Measurements from ENCODE around the gene TRIM29.
A peak's percentile ranks its signal among the peaks of the same experiment; 100 is the strongest.

Gene TRIM29

DNA sequence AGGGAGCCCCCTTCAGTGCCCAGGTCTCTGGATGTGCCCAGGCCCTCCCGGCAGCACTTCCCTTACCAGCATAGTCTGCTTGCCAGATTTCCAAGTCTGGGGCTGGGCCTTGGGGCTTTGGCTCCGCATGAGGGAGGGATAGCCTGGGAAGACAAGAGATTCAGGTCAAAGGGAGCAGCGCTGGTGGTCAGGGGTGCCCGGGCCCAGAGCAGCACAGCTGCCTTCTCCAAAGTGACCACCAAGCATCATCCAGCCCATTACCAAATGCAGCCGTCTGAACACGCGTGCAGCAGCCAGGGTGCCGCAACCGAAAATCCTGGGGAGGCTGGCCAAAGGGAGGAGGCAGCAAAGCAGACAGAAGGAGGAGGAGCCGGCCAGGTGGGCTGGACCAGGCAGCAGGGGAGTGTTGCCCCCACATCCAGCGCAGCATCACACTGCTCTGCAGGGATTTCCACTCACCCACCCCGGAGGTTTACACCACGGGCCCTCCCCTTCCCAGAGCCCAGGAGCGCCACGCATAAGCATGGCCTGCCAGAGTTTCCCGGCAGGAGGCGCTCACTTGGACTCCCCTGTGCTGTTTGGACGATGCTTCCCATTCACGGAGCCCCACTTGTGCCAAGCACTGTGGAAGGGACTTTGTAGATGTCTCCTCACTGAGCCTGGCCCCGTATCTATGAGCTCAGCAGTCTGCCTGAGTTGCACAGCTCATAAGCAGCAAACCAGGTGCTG lies 22.5 kb downstream of the TRIM29 start:
- Histone ChIP-seq H3K36me3 (replicated peaks) (no peaks in the 10 kb centered on the region), H3K4me3 (no peak overlapping the region), H3K4me1 (no peaks in the 10 kb centered on the region), H3K27me3 (ENCODE audit: low read depth) (peaks cover 16% of the 10 kb centered on the region), H3K9me3 (no peaks in the 10 kb centered on the region)
- no peak for DNase-seq (ENCODE audit: low spot score in 2 of 2)
- in situ Hi-C loops (cut with MboI; ENCODE audit: low sequenced_read_pairs) = no loop called here

DNA sequence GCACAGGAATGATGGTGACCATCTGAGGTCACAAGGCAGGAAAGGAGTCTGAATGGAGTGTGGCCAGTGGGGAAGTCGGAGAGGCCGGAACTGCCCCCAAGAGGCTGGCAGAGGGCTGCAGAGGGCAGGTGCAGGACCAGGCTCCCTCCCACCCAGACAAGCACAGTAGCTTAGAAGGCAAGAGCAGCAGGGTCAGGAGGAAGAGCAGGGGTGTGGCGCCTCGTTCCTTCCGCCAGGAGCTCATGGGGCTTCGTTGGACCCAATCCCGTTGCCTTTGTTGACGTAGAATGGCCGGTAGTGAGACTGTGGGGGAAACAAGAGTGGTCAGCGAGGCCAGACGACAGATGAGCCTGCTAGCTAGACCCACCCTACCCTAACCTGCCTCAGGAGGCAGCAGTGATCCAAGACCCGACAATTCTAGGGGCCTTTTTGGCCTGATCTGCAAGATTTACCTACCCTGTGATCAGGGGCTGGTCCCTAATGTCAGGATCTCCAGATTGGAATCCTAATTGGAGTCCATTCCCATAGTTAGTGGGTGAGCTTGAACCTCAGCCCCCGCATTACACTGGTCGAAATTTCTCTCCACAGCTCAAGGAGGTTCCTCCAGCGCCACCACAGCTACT lies 25.6 kb downstream of the TRIM29 start:
- H3K4me1 ChIP-seq = no peaks in the 10 kb centered on the region
- no peaks in the 10 kb centered on the region for H3K9me3 ChIP-seq
- H3K27me3 ChIP-seq (ENCODE audit: low read depth) = peaks cover 16% of the 10 kb centered on the region
- H3K36me3 ChIP-seq (replicated peaks) = no peaks in the 10 kb centered on the region
- no peak for DNase-seq (ENCODE audit: low spot score in 2 of 2)
- H3K4me3 ChIP-seq = no peak overlapping the region
- in situ Hi-C loops (cut with MboI; ENCODE audit: low sequenced_read_pairs) = no loop called here

DNA sequence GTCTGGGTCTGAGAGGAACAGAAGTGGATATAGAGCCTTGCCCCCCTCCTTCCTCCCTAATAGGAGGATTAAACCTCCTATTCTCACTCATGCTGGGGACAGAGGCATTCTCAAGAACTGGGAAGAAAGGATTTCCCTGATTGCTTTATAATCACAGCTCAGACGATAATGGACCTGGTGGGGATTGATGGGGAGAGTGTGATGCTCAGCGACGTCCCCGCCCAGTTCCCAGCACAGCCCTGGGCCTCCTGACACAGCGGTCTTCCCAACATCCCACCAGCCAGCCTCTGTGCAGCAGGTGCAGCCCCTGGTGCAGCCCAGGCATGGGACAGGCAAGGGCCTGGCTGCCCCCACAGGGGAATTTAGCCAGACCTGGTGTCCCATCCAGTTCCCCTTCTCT lies 28.4 kb downstream of the TRIM29 start:
- H3K9me3 ChIP-seq = no peaks in the 10 kb centered on the region
- no peak for DNase-seq (ENCODE audit: low spot score in 2 of 2)
- peaks cover 22% of the 10 kb centered on the region for H3K27me3 ChIP-seq (ENCODE audit: low read depth)
- H3K4me3 ChIP-seq = no peak overlapping the region
- in situ Hi-C loops (cut with MboI; ENCODE audit: low sequenced_read_pairs) = loop anchor here (5.0 kb wide), 1 partner anchor 627 kb away; no protein-coding TSS in a partner anchor
- H3K4me1 ChIP-seq = no peaks in the 10 kb centered on the region
- no peaks in the 10 kb centered on the region for H3K36me3 ChIP-seq (replicated peaks)

DNA sequence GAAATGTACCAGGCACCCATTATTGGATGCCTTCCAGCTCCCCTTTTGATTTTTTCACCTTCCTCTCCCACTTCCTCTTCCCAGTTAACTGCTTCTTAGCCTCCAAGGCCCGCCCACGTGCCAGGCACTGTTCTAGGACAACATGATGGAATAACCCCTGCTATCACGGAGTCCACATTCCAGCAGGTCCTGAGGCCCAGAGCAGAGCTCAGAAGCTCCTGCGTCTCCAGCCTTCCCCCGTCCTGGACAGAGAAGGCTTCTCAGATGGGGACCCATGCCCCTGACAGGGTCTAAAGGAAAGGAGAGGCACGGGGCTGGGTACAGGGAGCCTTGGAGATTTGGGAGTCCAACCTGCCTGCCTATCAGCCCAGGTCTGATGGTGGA lies 29.1 kb downstream of the TRIM29 start:
- no peak for DNase-seq (ENCODE audit: low spot score in 2 of 2)
- no peaks in the 10 kb centered on the region for H3K36me3 ChIP-seq (replicated peaks)
- no peaks in the 10 kb centered on the region for H3K4me1 ChIP-seq
- no peak overlapping the region for H3K4me3 ChIP-seq
- in situ Hi-C loops (cut with MboI; ENCODE audit: low sequenced_read_pairs) = loop anchor here (5.0 kb wide), 1 partner anchor 626 kb away; no protein-coding TSS in a partner anchor
- H3K27me3 ChIP-seq (ENCODE audit: low read depth) = peaks cover 23% of the 10 kb centered on the region
- H3K9me3 ChIP-seq = no peaks in the 10 kb centered on the region

DNA sequence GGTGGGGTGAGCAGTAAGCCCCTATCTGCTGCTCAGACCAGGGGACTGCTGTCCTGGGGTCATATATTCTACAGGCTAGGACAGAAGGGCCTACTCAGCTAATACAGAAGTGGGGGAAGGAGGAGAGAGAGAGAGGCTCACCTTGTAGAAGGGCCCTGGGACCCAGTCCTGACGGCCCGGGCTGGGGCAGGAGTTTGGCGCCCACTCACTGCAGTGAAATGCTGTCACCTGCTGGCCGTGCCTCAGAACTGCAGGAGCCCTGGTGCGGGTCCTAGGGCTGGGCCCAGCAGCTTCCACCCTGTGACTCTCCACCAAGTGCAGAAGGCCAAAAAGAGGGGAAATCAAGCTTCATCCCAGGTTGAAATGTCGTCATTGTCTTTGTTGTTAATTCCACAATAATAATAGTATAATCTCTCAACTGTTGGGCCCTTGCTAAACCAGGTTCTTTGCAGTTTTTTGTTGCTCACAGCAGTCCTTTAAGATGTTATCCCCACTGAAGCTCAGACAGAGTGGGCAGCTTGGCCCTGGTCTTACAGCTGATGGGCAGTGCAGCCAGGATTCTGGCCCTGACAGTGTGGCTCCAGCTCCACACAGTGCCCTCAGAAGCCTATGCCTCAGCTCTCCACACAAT lies 29.6 kb downstream of the TRIM29 start:
- DNase-seq (ENCODE audit: low spot score in 2 of 2) = peak; percentile 37 to 83
- H3K4me3 ChIP-seq = no peak overlapping the region
- H3K36me3 ChIP-seq (replicated peaks) = no peaks in the 10 kb centered on the region
- in situ Hi-C loops (cut with MboI; ENCODE audit: low sequenced_read_pairs) = loop anchor here (5.0 kb wide), 1 partner anchor 626 kb away; no protein-coding TSS in a partner anchor
- H3K9me3 ChIP-seq = no peaks in the 10 kb centered on the region
- peaks cover 21% of the 10 kb centered on the region for H3K27me3 ChIP-seq (ENCODE audit: low read depth)
- H3K4me1 ChIP-seq = no peaks in the 10 kb centered on the region

DNA sequence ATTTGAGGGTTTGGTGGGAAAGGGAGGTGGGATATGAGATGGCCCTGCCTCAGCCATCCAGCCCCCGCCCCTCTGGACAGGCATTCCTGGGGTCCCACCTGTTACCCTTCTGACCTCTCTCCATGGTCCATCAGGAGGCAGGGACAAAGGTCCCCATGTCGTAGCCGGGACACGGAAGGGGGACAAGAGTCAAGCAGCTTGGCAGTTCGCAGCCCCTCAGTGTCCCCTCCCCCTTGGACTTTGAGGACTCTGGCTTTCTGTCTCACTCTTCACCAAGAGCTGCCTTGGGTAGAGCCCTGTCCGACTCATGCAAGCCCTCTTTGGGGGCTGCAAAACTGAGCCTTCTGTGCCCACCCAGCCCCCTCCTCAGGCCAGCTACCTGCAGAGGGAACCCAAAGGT lies 30.2 kb downstream of the TRIM29 start:
- peaks cover 18% of the 10 kb centered on the region for H3K27me3 ChIP-seq (ENCODE audit: low read depth)

DNA sequence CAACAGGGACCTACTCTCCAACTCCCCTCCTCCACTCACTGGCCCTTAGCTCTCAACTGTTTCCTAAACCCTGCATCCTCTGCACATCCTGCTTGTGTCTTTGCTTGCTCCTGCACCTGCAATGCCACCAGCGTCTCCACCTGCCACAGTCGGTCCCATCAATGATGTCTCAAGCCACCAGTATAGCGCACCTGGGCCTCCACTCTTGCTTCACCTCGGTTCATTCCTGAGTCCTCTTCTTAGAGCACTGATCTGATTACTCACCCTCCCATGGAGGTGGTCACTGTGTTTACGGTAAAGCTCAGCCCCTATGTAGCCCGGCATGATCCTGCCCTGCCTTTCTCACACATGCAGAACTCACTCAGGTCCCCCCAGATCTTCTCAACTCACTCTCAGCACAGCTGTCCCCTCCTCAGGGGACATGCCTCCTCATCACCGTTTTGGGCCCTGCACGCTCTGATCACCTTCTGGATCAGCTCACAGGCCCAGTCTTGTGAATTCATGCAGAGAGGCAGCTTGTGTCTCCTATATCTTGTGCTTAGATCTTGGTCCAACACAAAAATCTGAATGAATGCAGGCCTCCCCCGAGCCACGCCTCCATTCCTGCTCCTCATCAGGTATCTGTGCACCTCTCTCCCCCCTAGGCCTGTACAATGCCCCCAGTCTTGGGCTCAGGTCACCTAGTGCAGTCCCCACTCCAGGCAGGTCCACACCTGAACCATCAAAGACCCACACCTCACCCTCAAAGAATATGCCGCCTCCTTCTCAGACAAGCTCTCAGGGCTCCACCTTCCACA lies 31.4 kb downstream of the TRIM29 start:
- H3K36me3 ChIP-seq (replicated peaks) = no peaks in the 10 kb centered on the region
- in situ Hi-C loops (cut with MboI; ENCODE audit: low sequenced_read_pairs) = loop anchor here (5.0 kb wide), 1 partner anchor 624 kb away; no protein-coding TSS in a partner anchor
- no peak for DNase-seq (ENCODE audit: low spot score in 2 of 2)
- peaks cover 12% of the 10 kb centered on the region for H3K27me3 ChIP-seq (ENCODE audit: low read depth)
- no peaks in the 10 kb centered on the region for H3K4me1 ChIP-seq
- H3K9me3 ChIP-seq = no peaks in the 10 kb centered on the region
- H3K4me3 ChIP-seq = no peak overlapping the region

More for the DNA sequence above, 30.2 kb downstream of the TRIM29 start:
- Histone ChIP-seq H3K4me1 (no peaks in the 10 kb centered on the region), H3K36me3 (replicated peaks) (no peaks in the 10 kb centered on the region), H3K4me3 (no peak overlapping the region), H3K9me3 (no peaks in the 10 kb centered on the region)
- in situ Hi-C loops (cut with MboI; ENCODE audit: low sequenced_read_pairs) = loop anchor here (5.0 kb wide), 1 partner anchor 625 kb away; no protein-coding TSS in a partner anchor
- no peak for DNase-seq (ENCODE audit: low spot score in 2 of 2)

DNA sequence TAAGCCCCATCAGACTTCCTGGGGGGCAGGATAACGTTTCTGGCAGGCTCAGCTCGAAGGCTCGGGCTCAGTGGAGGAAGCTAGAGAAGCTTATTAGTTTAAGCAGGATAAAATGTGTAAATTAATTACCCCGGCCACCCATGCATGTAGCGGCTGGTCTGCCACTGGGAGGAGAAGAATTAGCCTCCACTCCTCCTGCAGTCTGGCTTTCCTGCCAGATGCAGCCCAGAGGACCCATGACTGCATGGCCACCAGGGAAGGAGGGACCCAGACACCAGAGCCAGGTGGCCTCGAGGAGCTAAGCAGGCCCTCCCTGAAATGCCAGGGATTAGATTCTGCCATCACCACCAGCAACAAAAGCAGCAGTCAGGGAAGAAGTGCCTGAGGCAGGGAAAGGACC lies 32.3 kb downstream of the TRIM29 start:
- no peak for DNase-seq (ENCODE audit: low spot score in 2 of 2)
- H3K9me3 ChIP-seq = no peaks in the 10 kb centered on the region
- H3K4me1 ChIP-seq = no peaks in the 10 kb centered on the region
- no peak overlapping the region for H3K4me3 ChIP-seq
- H3K27me3 ChIP-seq (ENCODE audit: low read depth) = peaks cover 18% of the 10 kb centered on the region
- no peaks in the 10 kb centered on the region for H3K36me3 ChIP-seq (replicated peaks)
- in situ Hi-C loops (cut with MboI; ENCODE audit: low sequenced_read_pairs) = loop anchor here (5.0 kb wide), 1 partner anchor 623 kb away; no protein-coding TSS in a partner anchor

DNA sequence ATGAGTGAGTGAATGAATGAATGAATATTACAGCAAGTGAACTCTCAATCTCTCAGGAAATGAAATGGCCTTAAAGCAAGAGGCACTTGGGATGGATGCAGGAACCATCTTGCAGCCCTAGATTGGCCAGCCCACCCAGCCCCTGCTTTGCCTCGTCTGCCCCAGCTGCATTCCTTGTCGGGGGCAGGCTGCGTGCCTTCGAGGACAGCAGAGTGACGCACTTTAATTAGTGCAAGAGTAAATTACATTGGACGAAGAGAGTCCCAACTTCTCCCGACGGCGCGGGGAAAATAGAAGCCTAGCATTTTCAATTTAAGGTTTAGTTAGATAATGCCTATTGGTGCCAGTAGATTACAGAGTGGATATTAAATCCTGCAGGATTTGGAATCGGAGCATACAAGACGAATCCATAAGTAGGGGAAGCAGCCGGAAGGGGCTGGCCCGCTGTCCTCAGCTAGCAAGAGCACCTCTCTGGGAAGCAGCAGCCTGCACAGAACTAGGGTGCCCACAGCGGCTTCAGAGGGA lies 33.8 kb downstream of the TRIM29 start:
- H3K4me1 ChIP-seq = no peaks in the 10 kb centered on the region
- no peaks in the 10 kb centered on the region for H3K36me3 ChIP-seq (replicated peaks)
- no peaks in the 10 kb centered on the region for H3K9me3 ChIP-seq
- in situ Hi-C loops (cut with MboI; ENCODE audit: low sequenced_read_pairs) = no loop called here
- peaks cover 18% of the 10 kb centered on the region for H3K27me3 ChIP-seq (ENCODE audit: low read depth)
- DNase-seq (ENCODE audit: low spot score in 2 of 2) = no peak
- H3K4me3 ChIP-seq = no peak overlapping the region

DNA sequence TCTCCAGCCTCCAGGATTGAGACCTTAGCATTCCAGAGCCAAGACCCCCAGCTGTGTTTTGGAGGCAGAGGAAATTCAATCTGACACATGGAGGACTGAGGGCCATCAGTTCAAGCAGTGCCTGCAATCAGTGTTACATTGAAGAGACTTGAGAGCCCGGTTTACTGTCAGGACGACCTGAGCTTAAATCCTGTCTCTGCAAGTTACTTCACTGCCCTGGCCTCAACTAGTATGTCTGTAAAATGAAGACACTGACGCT lies 35.1 kb downstream of the TRIM29 start:
- DNase-seq (ENCODE audit: low spot score in 2 of 2) = no peak
- Histone ChIP-seq H3K36me3 (replicated peaks) (no peaks in the 10 kb centered on the region), H3K27me3 (ENCODE audit: low read depth) (peaks cover 18% of the 10 kb centered on the region), H3K4me3 (no peak overlapping the region), H3K4me1 (no peaks in the 10 kb centered on the region), H3K9me3 (no peaks in the 10 kb centered on the region)
- in situ Hi-C loops (cut with MboI; ENCODE audit: low sequenced_read_pairs) = no loop called here

DNA sequence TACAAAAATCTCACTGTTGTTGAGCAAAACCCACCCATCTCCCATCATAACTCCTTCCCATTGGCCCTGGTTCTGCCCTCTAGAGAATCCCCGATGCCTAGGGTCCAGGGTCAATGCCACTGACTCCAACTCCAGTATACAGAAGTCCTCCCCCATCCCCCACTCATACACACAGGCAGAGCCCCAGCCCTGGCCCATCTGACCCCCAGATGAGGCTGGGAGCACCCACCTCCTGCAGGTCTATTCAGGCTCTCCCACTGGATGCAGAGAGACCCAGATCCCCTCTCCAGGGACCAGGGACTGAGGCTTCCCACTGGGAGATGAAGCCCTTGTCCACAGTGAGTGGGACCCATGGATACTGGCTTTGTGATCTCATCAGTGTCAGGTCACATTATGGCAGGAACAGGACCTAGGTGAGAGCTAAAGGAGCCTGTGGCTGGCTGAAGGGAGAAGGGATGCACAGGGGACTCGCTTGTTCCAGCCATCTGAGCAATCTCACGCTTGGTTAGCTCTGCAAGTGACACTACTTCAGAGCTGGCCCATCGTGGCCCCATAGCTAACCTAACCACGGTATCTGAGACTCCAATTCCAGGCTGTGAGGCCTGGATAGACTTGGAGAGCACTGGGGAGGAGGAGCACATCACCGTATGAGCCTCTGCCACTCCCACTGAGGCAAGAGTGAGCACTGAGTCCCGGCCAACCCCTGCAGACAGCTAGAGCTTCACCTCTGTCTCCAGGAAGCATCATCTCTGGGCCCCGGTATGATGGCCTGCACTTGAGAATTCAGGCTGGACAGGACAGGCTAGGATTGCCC lies 35.7 kb downstream of the TRIM29 start:
- no peaks in the 10 kb centered on the region for H3K9me3 ChIP-seq
- H3K4me3 ChIP-seq = no peak overlapping the region
- H3K36me3 ChIP-seq (replicated peaks) = no peaks in the 10 kb centered on the region
- peaks cover 18% of the 10 kb centered on the region for H3K27me3 ChIP-seq (ENCODE audit: low read depth)
- in situ Hi-C loops (cut with MboI; ENCODE audit: low sequenced_read_pairs) = no loop called here
- no peaks in the 10 kb centered on the region for H3K4me1 ChIP-seq
- no peak for DNase-seq (ENCODE audit: low spot score in 2 of 2)

DNA sequence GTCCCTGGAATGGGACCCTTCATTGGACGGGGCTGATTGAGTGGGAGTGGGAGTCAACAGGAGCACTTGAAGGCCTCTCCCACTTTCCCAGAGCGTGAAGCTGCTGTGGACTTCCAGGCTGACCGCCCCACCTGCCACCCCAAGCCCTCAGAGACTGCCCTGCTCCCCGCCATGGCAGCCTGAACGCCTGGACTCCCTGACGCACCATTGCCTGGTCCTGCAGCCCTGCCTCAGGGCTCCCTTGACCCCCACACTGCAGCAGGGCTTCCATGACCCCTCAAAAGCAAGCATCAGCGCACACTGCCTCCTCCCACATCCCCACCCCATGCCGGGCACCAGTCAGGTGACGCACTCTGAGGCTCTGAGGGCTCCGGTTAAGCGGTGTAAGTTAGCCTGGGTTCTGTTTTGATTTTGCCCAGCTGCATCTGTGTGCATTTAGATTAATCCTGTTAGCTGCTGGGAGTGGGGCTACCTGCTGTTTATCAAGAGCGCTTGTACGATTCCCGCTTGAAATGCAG lies 39.4 kb downstream of the TRIM29 start:
- in situ Hi-C loops (cut with MboI; ENCODE audit: low sequenced_read_pairs) = loop anchor here (10.0 kb wide), 1 partner anchor 444 kb away; no protein-coding TSS in a partner anchor
- DNase-seq (ENCODE audit: low spot score in 2 of 2) = no peak
- H3K27me3 ChIP-seq (ENCODE audit: low read depth) = peaks cover 6% of the 10 kb centered on the region

More for the DNA sequence above, 39.4 kb downstream of the TRIM29 start:
- H3K9me3 ChIP-seq = no peaks in the 10 kb centered on the region
- no peaks in the 10 kb centered on the region for H3K36me3 ChIP-seq (replicated peaks)
- no peak overlapping the region for H3K4me3 ChIP-seq
- H3K4me1 ChIP-seq = no peaks in the 10 kb centered on the region
